K562 (cell line): ENCODE measurements around the gene CDH18.

Source experiments
- EZH2 ChIP-seq: IDR thresholded peaks from 2 replicates; pipeline ENCODE4 v1.6.1; 2012; ENCODE audit warnings: low read depth, mild to moderate bottlenecking, inconsistent platforms, low read length, borderline replicate concordance
- NFIX ChIP-seq: fragments of 250-450 bp; sonication (Bioruptor Pico); IDR thresholded peaks from 2 replicates; pipeline ENCODE4 v1.4.0; 2020; ENCODE audit warnings: low read depth, mild to moderate bottlenecking, moderate library complexity
- PHB2 ChIP-seq: fragments of 450-650 bp; IDR thresholded peaks from 2 replicates; pipeline ENCODE4 v1.6.1; 2017; ENCODE audit warnings: low read depth
- TF ChIP-seq, protein P1 (sequence below), 3 experiments: IDR thresholded peaks in 2 of 3; conservative IDR thresholded peaks in 1 of 3; 2 replicates each; pipeline ENCODE4 v1.5.1; 2011 to 2012; ENCODE audit warnings: low read length in 3 of 3, mild to moderate bottlenecking in 3 of 3, control low read depth in 2 of 3, improper control_type of control experiment in 1 of 3, inconsistent platforms in 1 of 3, low read depth in 1 of 3, mixed read lengths in 1 of 3, moderate library complexity in 1 of 3; ENCODE audit not compliant: insufficient read depth in 2 of 3
- TF ChIP-seq, protein P2 (sequence below): sonication (generic); formaldehyde crosslinking; IDR thresholded peaks from 2 replicates; pipeline ENCODE4 v1.8.0; 2023; ENCODE audit warnings: missing genetic modification reagents, mild to moderate bottlenecking, borderline replicate concordance

- TF ChIP-seq, protein P1, sequence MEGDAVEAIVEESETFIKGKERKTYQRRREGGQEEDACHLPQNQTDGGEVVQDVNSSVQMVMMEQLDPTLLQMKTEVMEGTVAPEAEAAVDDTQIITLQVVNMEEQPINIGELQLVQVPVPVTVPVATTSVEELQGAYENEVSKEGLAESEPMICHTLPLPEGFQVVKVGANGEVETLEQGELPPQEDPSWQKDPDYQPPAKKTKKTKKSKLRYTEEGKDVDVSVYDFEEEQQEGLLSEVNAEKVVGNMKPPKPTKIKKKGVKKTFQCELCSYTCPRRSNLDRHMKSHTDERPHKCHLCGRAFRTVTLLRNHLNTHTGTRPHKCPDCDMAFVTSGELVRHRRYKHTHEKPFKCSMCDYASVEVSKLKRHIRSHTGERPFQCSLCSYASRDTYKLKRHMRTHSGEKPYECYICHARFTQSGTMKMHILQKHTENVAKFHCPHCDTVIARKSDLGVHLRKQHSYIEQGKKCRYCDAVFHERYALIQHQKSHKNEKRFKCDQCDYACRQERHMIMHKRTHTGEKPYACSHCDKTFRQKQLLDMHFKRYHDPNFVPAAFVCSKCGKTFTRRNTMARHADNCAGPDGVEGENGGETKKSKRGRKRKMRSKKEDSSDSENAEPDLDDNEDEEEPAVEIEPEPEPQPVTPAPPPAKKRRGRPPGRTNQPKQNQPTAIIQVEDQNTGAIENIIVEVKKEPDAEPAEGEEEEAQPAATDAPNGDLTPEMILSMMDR (IDR thresholded peaks at IDR 0.05 in 2 of 3, conservative IDR thresholded peaks at IDR 0.05 in 1 of 3; ENCODE audit: insufficient read depth in 2 of 3, low read depth in 1 of 3, low read length in 3 of 3), result no peak
- no peak for TF ChIP-seq PHB2
- TF ChIP-seq, protein P2, sequence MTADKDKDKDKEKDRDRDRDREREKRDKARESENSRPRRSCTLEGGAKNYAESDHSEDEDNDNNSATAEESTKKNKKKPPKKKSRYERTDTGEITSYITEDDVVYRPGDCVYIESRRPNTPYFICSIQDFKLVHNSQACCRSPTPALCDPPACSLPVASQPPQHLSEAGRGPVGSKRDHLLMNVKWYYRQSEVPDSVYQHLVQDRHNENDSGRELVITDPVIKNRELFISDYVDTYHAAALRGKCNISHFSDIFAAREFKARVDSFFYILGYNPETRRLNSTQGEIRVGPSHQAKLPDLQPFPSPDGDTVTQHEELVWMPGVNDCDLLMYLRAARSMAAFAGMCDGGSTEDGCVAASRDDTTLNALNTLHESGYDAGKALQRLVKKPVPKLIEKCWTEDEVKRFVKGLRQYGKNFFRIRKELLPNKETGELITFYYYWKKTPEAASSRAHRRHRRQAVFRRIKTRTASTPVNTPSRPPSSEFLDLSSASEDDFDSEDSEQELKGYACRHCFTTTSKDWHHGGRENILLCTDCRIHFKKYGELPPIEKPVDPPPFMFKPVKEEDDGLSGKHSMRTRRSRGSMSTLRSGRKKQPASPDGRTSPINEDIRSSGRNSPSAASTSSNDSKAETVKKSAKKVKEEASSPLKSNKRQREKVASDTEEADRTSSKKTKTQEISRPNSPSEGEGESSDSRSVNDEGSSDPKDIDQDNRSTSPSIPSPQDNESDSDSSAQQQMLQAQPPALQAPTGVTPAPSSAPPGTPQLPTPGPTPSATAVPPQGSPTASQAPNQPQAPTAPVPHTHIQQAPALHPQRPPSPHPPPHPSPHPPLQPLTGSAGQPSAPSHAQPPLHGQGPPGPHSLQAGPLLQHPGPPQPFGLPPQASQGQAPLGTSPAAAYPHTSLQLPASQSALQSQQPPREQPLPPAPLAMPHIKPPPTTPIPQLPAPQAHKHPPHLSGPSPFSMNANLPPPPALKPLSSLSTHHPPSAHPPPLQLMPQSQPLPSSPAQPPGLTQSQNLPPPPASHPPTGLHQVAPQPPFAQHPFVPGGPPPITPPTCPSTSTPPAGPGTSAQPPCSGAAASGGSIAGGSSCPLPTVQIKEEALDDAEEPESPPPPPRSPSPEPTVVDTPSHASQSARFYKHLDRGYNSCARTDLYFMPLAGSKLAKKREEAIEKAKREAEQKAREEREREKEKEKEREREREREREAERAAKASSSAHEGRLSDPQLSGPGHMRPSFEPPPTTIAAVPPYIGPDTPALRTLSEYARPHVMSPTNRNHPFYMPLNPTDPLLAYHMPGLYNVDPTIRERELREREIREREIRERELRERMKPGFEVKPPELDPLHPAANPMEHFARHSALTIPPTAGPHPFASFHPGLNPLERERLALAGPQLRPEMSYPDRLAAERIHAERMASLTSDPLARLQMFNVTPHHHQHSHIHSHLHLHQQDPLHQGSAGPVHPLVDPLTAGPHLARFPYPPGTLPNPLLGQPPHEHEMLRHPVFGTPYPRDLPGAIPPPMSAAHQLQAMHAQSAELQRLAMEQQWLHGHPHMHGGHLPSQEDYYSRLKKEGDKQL (CRISPR knock-in tag), result no peak
- TF ChIP-seq NFIX (CRISPR knock-in tag), result no peak
- no peak for TF ChIP-seq EZH2
Observed at GRCh38 chr5:19547640-19548039, 440.4 kb downstream of the CDH18 start.
